Lower lobe of right lung (tissue), 2 donors: ENCODE results near the gene ADCK2. TPM values are rescaled to one million over a fixed set of nuclear protein-coding genes. Genes with fewer than 3 reads are reported as not detected.
"Not testable (repeated sequence)": the region's sequence is repeated elsewhere in the genome, so short reads cannot be mapped to it uniquely, and the experiment has no call there.

Source experiments
- ATAC-seq, 2 donors: fragments of 200-7000 bp; cut with Tn5 transposase; one replicate each; pipeline ENCODE4 v1.9.1; 2020 to 2022; ENCODE audit warnings: mild to moderate bottlenecking in 2 of 2, moderate library complexity in 2 of 2
- DNase-seq: peaks from one replicate; pipeline ENCODE4 v3.0.0-alpha.2; 2020
- H3K27ac ChIP-seq: fragments of 200-600 bp; one replicate; pipeline ENCODE4 v1.8.0; 2022
- H3K27me3 ChIP-seq: fragments of 200-600 bp; one replicate; pipeline ENCODE4 v1.8.0; 2022; ENCODE audit warnings: low read depth
- H3K36me3 ChIP-seq: fragments of 200-600 bp; one replicate; pipeline ENCODE4 v1.8.0; 2022; ENCODE audit warnings: mild to moderate bottlenecking
- H3K4me1 ChIP-seq: fragments of 200-600 bp; one replicate; pipeline ENCODE4 v1.8.0; 2022
- H3K4me3 ChIP-seq: fragments of 200-600 bp; one replicate; pipeline ENCODE4 v1.8.0; 2022; ENCODE audit warnings: mild to moderate bottlenecking
- H3K9me3 ChIP-seq: fragments of 200-600 bp; one replicate; pipeline ENCODE4 v1.8.0; 2022
- CTCF ChIP-seq: fragments of 200-600 bp; IDR thresholded peaks from one replicate; pipeline ENCODE4 v1.8.0; 2022; ENCODE audit warnings: antibody characterized with exemption, mild to moderate bottlenecking
- intact Hi-C: fragments of 100-400 bp; cut with DNase I; formaldehyde crosslinking; loops from one replicate; pipeline ENCODE4 v1.11.0; 2022
- total RNA-seq: library from RNA; stranded (reverse); fragmentation: NEBNext Ultra II Directional; extraction: Animal tissue kit (Norgen Biotek cat#: 25700); gene quantifications from one replicate; pipeline ENCODE4 v1.2.1, GENCODE V29; 2021
- donor health status: DM: no; HTN: yes; CAD: no; lungs with severe emphysema.

Gene ADCK2
- total RNA-seq, 1 donor from 2014 or later, result 18.9 TPM

- peaks cover 43% of the 10 kb centered on the region for H3K36me3 ChIP-seq
Observed at GRCh38 chr7:140702774-140703173, 30.0 kb downstream of the ADCK2 start.

GRCh38 chr7:140704205-140704604 lies 31.5 kb downstream of the ADCK2 start:
- no peaks in the 10 kb centered on the region for H3K4me1 ChIP-seq
- H3K9me3 ChIP-seq, result no peaks in the 10 kb centered on the region
- H3K27ac ChIP-seq, result no peak overlapping the region
- no peaks in the 10 kb centered on the region for H3K27me3 ChIP-seq
- intact Hi-C loops, result no loop called here
- no peak for DNase-seq
- TF ChIP-seq CTCF, result no peak
- no peak overlapping the region for H3K4me3 ChIP-seq
- H3K36me3 ChIP-seq, result peaks cover 43% of the 10 kb centered on the region
- ATAC-seq, result no peak

More at GRCh38 chr7:140702774-140703173, 30.0 kb downstream of the ADCK2 start:
- Histone ChIP-seq H3K4me1 (peaks cover 8% of the 10 kb centered on the region), H3K27ac (no peak overlapping the region), H3K27me3 (no peaks in the 10 kb centered on the region), H3K4me3 (no peak overlapping the region), H3K9me3 (no peaks in the 10 kb centered on the region)
- intact Hi-C loops, result no loop called here
- no peak for TF ChIP-seq CTCF
- peak; percentile 46 to 71 for ATAC-seq
- DNase-seq, result no peak

- no peaks in the 10 kb centered on the region for H3K9me3 ChIP-seq
- no peaks in the 10 kb centered on the region for H3K4me1 ChIP-seq
- DNase-seq, result no peak
- TF ChIP-seq CTCF, result no peak
- H3K27me3 ChIP-seq, result no peaks in the 10 kb centered on the region
- no peak for ATAC-seq
- H3K27ac ChIP-seq, result no peak overlapping the region
- peaks cover 43% of the 10 kb centered on the region for H3K36me3 ChIP-seq
- intact Hi-C loops, result no loop called here
- H3K4me3 ChIP-seq, result no peak overlapping the region
Observed at GRCh38 chr7:140707132-140707531, 34.4 kb downstream of the ADCK2 start.

GRCh38 chr7:140708764-140709163 lies 36.0 kb downstream of the ADCK2 start:
- DNase-seq, H3K4me1 ChIP-seq, H3K27ac ChIP-seq, intact Hi-C loops, H3K4me3 ChIP-seq, ATAC-seq, H3K27me3 ChIP-seq, H3K9me3 ChIP-seq: not testable (repeated sequence)
- peaks cover 33% of the 10 kb centered on the region for H3K36me3 ChIP-seq

GRCh38 chr7:140712392-140712791 lies 39.6 kb downstream of the ADCK2 start:
- H3K27me3 ChIP-seq, intact Hi-C loops, ATAC-seq, H3K9me3 ChIP-seq, H3K4me3 ChIP-seq, DNase-seq, H3K27ac ChIP-seq, H3K4me1 ChIP-seq, H3K36me3 ChIP-seq: not testable (repeated sequence)

- ATAC-seq (no peak), DNase-seq (no peak)
- intact Hi-C loops, result no loop called here
- Histone ChIP-seq H3K9me3 (no peaks in the 10 kb centered on the region), H3K4me3 (no peak overlapping the region), H3K4me1 (peaks cover 2% of the 10 kb centered on the region), H3K27me3 (no peaks in the 10 kb centered on the region), H3K36me3 (no peaks in the 10 kb centered on the region), H3K27ac (no peak overlapping the region)
- TF ChIP-seq CTCF, result no peak
Observed at GRCh38 chr7:140714331-140715040, 41.7 kb downstream of the ADCK2 start.
